SU-DHL-6 (cell line): Measurements from ENCODE around the gene MMP15.

Source experiments
- H2AFZ ChIP-seq: fragments of 200-600 bp; sonication (generic); 2 replicates; pipeline ENCODE4 v1.6.1; 2014; ENCODE audit warnings: low read depth, mild to moderate bottlenecking, moderate library complexity, mixed read lengths, antibody characterized with exemption, low read length; ENCODE audit not compliant: severe bottlenecking
- H3F3A ChIP-seq: fragments of 200-600 bp; shearing (Covaris generic); 2 replicates; pipeline ENCODE4 v1.6.0; 2016; ENCODE audit warnings: antibody characterized with exemption, mild to moderate bottlenecking; ENCODE audit not compliant: insufficient read depth
- H3K27ac ChIP-seq: fragments of 200-600 bp; sonication (generic); 2 replicates; pipeline ENCODE4 v1.5.1; 2016; ENCODE audit warnings: low read depth, mild to moderate bottlenecking, low read length, moderate library complexity, mixed read lengths
- H3K27me3 ChIP-seq: fragments of 200-600 bp; sonication (generic), shearing (Covaris generic); 2 replicates; pipeline ENCODE4 v1.6.0; 2014; ENCODE audit warnings: mild to moderate bottlenecking, low read length
- H3K36me3 ChIP-seq: fragments of 200-600 bp; sonication (generic); 2 replicates; pipeline ENCODE4 v1.6.1; 2014; ENCODE audit warnings: mild to moderate bottlenecking, low read length, mixed read lengths
- H3K4me2 ChIP-seq: fragments of 300-600, 200-600 bp; shearing (Covaris generic), sonication (generic); 2 replicates; pipeline ENCODE4 v1.6.0; 2014; ENCODE audit warnings: low read length, low read depth, mild to moderate bottlenecking; ENCODE audit not compliant: poor library complexity, severe bottlenecking
- H3K4me3 ChIP-seq: fragments of 200-600 bp; sonication (generic); 2 replicates; pipeline ENCODE4 v1.5.1; 2014; ENCODE audit warnings: antibody characterized with exemption, low read length, mild to moderate bottlenecking, mixed read lengths; ENCODE audit not compliant: insufficient read depth, poor library complexity, severe bottlenecking
- H3K79me2 ChIP-seq: fragments of 200-600 bp; sonication (generic); 2 replicates; pipeline ENCODE4 v1.6.1; 2014; ENCODE audit warnings: mild to moderate bottlenecking, low read length, moderate library complexity; ENCODE audit not compliant: insufficient read depth
- H3K9ac ChIP-seq: fragments of 200-600 bp; sonication (generic); 2 replicates; pipeline ENCODE4 v1.7.0; 2014; ENCODE audit warnings: mild to moderate bottlenecking, low read length
- H3K9me2 ChIP-seq: fragments of 200-600 bp; sonication (generic); replicated peaks from 2 replicates; pipeline ENCODE4 v1.6.1; 2014; ENCODE audit warnings: low read length; ENCODE audit not compliant: insufficient read depth
- H3K9me3 ChIP-seq: fragments of 200-600 bp; sonication (generic); 2 replicates; pipeline ENCODE4 v1.6.1; 2014; ENCODE audit warnings: low read length, mixed read lengths; ENCODE audit not compliant: insufficient read depth
- H4K20me1 ChIP-seq: fragments of 200-600 bp; sonication (generic); 2 replicates; pipeline ENCODE4 v1.6.1; 2014; ENCODE audit warnings: low read depth, mild to moderate bottlenecking, antibody characterized with exemption, low read length, moderate library complexity, mixed read lengths
- EZH2phosphoT487 ChIP-seq: fragments of 200-600 bp; sonication (generic), shearing (Covaris generic); conservative IDR thresholded peaks from 2 replicates; pipeline ENCODE4 v1.6.1; 2018; ENCODE audit warnings: mild to moderate bottlenecking, antibody characterized with exemption, low read length, moderate library complexity, mixed read lengths
- TF ChIP-seq, protein P1 (sequence below): fragments of 200-600 bp; sonication (generic); IDR thresholded peaks from one replicate; pipeline ENCODE4 v1.5.1; 2017; ENCODE audit warnings: antibody characterized with exemption, mild to moderate bottlenecking, low read length, moderate library complexity; ENCODE audit not compliant: insufficient read depth, poor library complexity, severe bottlenecking

Gene MMP15

DNA sequence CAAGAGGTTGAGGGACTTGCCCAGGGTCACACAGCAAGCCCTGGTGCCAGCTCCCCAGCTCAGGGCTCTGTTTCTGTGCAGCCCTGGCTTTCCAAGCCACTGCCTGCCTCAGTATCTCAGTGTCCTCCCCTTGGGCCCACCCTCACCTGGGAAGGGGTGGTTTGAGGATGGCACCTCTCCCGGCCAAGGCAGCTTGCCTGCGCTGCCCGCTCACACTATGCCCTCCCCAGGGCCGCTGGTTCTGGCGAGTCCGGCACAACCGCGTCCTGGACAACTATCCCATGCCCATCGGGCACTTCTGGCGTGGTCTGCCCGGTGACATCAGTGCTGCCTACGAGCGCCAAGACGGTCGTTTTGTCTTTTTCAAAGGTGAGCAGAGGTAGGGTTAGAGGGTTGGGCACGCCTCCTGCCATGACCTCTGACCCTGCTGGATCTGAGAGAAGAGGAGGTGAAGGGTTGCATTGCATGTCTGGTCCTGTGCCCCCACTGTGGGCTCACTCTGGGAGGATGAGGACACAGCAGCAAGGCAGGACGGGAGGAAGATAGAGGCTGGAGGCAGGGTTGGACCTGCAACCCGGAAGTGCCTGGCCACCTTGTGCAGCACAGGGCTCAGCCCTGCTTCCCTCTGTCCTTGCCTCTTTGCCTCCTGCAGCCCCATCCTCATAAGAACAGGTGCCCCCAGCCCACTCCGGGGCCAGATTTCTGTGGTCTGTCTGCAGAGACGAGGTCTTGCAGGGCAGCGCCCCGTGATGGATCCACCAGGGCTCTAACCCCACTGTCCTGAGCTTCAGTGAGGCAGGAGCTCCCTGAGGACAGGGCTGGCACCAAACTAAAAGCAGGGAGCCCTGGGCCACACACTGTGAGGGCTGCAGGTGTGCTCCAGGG is 16.7 kb downstream of the MMP15 start:
- no peaks in the 10 kb centered on the region for H3K79me2 ChIP-seq
- no peak overlapping the region for H3K4me3 ChIP-seq
- H3K27me3 ChIP-seq = no peaks in the 10 kb centered on the region
- H3K9me3 ChIP-seq = no peaks in the 10 kb centered on the region
- no peak overlapping the region for H3K9ac ChIP-seq
- H3F3A ChIP-seq = no peaks in the 10 kb centered on the region
- no peak overlapping the region for H3K27ac ChIP-seq
- no peaks in the 10 kb centered on the region for H4K20me1 ChIP-seq
- TF ChIP-seq EZH2phosphoT487 = no peak
- TF ChIP-seq, protein P1, sequence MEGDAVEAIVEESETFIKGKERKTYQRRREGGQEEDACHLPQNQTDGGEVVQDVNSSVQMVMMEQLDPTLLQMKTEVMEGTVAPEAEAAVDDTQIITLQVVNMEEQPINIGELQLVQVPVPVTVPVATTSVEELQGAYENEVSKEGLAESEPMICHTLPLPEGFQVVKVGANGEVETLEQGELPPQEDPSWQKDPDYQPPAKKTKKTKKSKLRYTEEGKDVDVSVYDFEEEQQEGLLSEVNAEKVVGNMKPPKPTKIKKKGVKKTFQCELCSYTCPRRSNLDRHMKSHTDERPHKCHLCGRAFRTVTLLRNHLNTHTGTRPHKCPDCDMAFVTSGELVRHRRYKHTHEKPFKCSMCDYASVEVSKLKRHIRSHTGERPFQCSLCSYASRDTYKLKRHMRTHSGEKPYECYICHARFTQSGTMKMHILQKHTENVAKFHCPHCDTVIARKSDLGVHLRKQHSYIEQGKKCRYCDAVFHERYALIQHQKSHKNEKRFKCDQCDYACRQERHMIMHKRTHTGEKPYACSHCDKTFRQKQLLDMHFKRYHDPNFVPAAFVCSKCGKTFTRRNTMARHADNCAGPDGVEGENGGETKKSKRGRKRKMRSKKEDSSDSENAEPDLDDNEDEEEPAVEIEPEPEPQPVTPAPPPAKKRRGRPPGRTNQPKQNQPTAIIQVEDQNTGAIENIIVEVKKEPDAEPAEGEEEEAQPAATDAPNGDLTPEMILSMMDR = no peak
- H2AFZ ChIP-seq = no peak overlapping the region
- H3K4me2 ChIP-seq = no peak overlapping the region
- H3K9me2 ChIP-seq = no peaks in the 10 kb centered on the region
- H3K36me3 ChIP-seq = no peaks in the 10 kb centered on the region

DNA sequence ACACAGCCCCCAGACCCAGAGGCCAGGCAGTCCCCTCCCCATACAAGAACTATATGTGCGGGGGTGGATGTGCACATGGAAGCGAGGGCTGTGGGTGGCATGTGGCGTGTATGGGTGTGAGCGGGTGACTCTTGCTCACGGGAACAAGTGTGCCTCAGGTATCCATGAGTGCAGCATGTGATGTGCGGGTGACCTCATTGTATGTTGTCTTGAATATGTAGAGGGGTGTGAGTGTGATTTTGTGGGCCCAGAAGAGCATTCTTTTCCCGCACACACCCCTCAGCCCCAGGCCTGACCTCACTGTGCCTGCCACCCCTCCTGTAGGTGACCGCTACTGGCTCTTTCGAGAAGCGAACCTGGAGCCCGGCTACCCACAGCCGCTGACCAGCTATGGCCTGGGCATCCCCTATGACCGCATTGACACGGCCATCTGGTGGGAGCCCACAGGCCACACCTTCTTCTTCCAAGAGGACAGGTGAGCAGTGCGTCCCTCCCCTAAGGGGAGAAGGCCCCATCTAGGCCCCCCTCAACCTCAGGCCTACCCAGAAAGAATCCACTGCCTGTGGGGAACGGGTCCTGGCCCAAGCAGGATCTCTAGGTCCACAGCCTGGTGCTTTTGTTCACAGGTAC is 17.4 kb downstream of the MMP15 start:
- H3K27me3 ChIP-seq = no peaks in the 10 kb centered on the region
- no peak overlapping the region for H3K27ac ChIP-seq
- no peak overlapping the region for H2AFZ ChIP-seq
- no peaks in the 10 kb centered on the region for H3K79me2 ChIP-seq
- no peak overlapping the region for H3K4me3 ChIP-seq
- no peak for TF ChIP-seq EZH2phosphoT487
- no peaks in the 10 kb centered on the region for H3K36me3 ChIP-seq
- H4K20me1 ChIP-seq = no peaks in the 10 kb centered on the region
- H3K9me2 ChIP-seq = no peaks in the 10 kb centered on the region
- no peak overlapping the region for H3K9ac ChIP-seq
- H3K9me3 ChIP-seq = no peaks in the 10 kb centered on the region
- no peaks in the 10 kb centered on the region for H3F3A ChIP-seq
- H3K4me2 ChIP-seq = no peak overlapping the region

DNA sequence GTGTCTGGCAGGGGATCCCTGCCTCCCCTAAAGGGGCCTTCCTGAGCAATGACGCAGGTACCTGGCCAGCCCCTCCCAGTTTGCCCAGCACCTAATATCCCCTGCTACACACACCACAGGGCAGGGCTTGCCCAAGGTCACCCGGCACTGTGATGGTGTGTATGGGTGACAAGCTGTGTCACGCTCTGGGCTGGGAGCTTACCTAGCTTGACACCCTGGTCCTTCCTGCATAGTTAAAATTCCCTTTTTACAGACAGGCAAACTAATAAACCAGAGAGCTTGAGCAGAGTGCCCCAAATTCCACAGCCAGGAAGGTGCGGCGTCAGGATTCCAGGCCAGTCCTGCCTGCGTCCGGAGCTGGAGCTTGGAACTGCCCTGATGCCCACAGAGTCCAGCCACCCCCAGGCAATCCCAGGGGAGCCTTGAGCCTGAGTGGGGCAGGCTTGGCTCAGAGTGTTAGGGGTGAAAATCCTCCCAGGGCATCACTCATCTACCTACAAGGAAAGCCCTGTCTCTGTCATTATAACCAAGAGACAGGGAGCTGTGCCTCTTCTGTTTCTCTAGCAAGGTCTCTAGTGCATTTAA is 18.1 kb downstream of the MMP15 start:
- Histone ChIP-seq H3K9me2 (no peaks in the 10 kb centered on the region), H3K4me3 (no peak overlapping the region), H3K4me2 (no peak overlapping the region), H3K79me2 (no peaks in the 10 kb centered on the region), H3K27ac (no peak overlapping the region), H3K9me3 (no peaks in the 10 kb centered on the region), H3F3A (no peaks in the 10 kb centered on the region), H3K27me3 (no peaks in the 10 kb centered on the region), H3K36me3 (no peaks in the 10 kb centered on the region), H3K9ac (no peak overlapping the region), H4K20me1 (no peaks in the 10 kb centered on the region), H2AFZ (no peak overlapping the region)
- no peak for TF ChIP-seq EZH2phosphoT487
- TF ChIP-seq, protein P1 = no peak
